Measurements from ENCODE around the gene H2BK1.

The H2BK1 gene

GRCh38 chr7:151179946-151180345 lies 30.3 kb downstream of the H2BK1 start:
- Histone ChIP-seq H3K4me3 (ENCODE audit: low read length) (no peak overlapping the region), H3K27me3 (replicated peaks; ENCODE audit: insufficient read depth, low read length) (peaks cover 86% of the 10 kb centered on the region), H4K20me1 (ENCODE audit: insufficient read depth, low read length) (no peaks in the 10 kb centered on the region), H2AFZ (ENCODE audit: low read length) (no peak overlapping the region), H3K9me2 (replicated peaks; ENCODE audit: insufficient read depth, low read length) (no peaks in the 10 kb centered on the region), H3K4me2 (ENCODE audit: low read depth, low read length) (no peak overlapping the region), H3K4me1 (ENCODE audit: low read length) (no peaks in the 10 kb centered on the region), H3F3A (ENCODE audit: insufficient read depth, low read length) (no peaks in the 10 kb centered on the region), H3K9ac (ENCODE audit: low read length) (no peak overlapping the region), H3K27ac (ENCODE audit: low read length) (no peak overlapping the region), H3K9me3 (replicated peaks; ENCODE audit: insufficient read depth, low read length) (no peaks in the 10 kb centered on the region), H3K36me3 (replicated peaks; ENCODE audit: insufficient read depth, low read length) (no peaks in the 10 kb centered on the region), H3K79me2 (ENCODE audit: low read length) (no peaks in the 10 kb centered on the region)
- no peak for DNase-seq
- TF ChIP-seq CTCF (IDR thresholded peaks at IDR 0.05; ENCODE audit: low read length): no peak
- TF ChIP-seq EZH2phosphoT487 (IDR thresholded peaks at IDR 0.05; ENCODE audit: low read length): no peak
- TF ChIP-seq EZH2 (optimal IDR thresholded peaks at IDR 0.05; ENCODE audit: low read depth, low read length): no peak

GRCh38 chr7:151179287-151179860 lies 30.9 kb downstream of the H2BK1 start:
- Histone ChIP-seq H3F3A (ENCODE audit: insufficient read depth, low read length) (no peaks in the 10 kb centered on the region), H3K4me1 (ENCODE audit: low read length) (no peaks in the 10 kb centered on the region), H3K9ac (ENCODE audit: low read length) (no peak overlapping the region), H3K4me3 (ENCODE audit: low read length) (no peak overlapping the region), H3K27ac (ENCODE audit: low read length) (no peak overlapping the region), H3K36me3 (replicated peaks; ENCODE audit: insufficient read depth, low read length) (no peaks in the 10 kb centered on the region), H3K79me2 (ENCODE audit: low read length) (no peaks in the 10 kb centered on the region), H3K9me2 (replicated peaks; ENCODE audit: insufficient read depth, low read length) (no peaks in the 10 kb centered on the region), H4K20me1 (ENCODE audit: insufficient read depth, low read length) (no peaks in the 10 kb centered on the region), H3K9me3 (replicated peaks; ENCODE audit: insufficient read depth, low read length) (no peaks in the 10 kb centered on the region), H2AFZ (ENCODE audit: low read length) (no peak overlapping the region), H3K4me2 (ENCODE audit: low read depth, low read length) (no peak overlapping the region), H3K27me3 (replicated peaks; ENCODE audit: insufficient read depth, low read length) (peaks cover 91% of the 10 kb centered on the region)
- TF ChIP-seq EZH2 (optimal IDR thresholded peaks at IDR 0.05; ENCODE audit: low read depth, low read length) (no peak), CTCF (IDR thresholded peaks at IDR 0.05; ENCODE audit: low read length) (no peak), EZH2phosphoT487 (IDR thresholded peaks at IDR 0.05; ENCODE audit: low read length) (no peak)
- no peak for DNase-seq

DNA sequence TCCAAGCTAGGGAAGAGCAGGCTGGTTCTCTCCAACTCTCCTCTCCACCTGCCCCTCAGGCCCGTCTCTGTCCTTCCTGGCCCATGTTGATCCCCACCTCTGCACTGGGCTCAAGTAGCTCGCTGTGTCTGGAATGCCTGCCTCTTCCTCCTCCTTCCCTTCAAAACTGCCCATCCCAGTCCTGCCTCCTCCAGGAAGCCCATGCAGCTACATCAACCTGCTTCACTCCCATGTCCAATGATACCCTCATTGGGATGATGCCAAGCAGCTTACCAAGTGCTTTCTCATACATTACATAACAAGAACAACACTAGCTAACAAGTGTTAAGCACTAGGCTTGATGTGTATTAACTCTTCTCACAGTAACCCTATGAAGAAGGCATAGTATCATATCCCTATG lies 31.5 kb downstream of the H2BK1 start:
- Histone ChIP-seq H4K20me1 (ENCODE audit: insufficient read depth, low read length) (no peaks in the 10 kb centered on the region), H3K9ac (ENCODE audit: low read length) (no peak overlapping the region), H3K9me2 (replicated peaks; ENCODE audit: insufficient read depth, low read length) (no peaks in the 10 kb centered on the region), H3F3A (ENCODE audit: insufficient read depth, low read length) (no peaks in the 10 kb centered on the region), H3K4me1 (ENCODE audit: low read length) (no peaks in the 10 kb centered on the region), H3K36me3 (replicated peaks; ENCODE audit: insufficient read depth, low read length) (no peaks in the 10 kb centered on the region), H3K4me3 (ENCODE audit: low read length) (no peak overlapping the region), H3K4me2 (ENCODE audit: low read depth, low read length) (no peak overlapping the region), H3K9me3 (replicated peaks; ENCODE audit: insufficient read depth, low read length) (no peaks in the 10 kb centered on the region), H3K27me3 (replicated peaks; ENCODE audit: insufficient read depth, low read length) (peaks cover 90% of the 10 kb centered on the region), H3K79me2 (ENCODE audit: low read length) (no peaks in the 10 kb centered on the region), H2AFZ (ENCODE audit: low read length) (no peak overlapping the region), H3K27ac (ENCODE audit: low read length) (no peak overlapping the region)
- TF ChIP-seq EZH2 (optimal IDR thresholded peaks at IDR 0.05; ENCODE audit: low read depth, low read length): no peak
- TF ChIP-seq CTCF (IDR thresholded peaks at IDR 0.05; ENCODE audit: low read length): no peak
- TF ChIP-seq EZH2phosphoT487 (IDR thresholded peaks at IDR 0.05; ENCODE audit: low read length): no peak
- no peak for DNase-seq

Measured in MM.1S (cell line).